Activated naive CD4-positive, alpha-beta T cell treated with anti-CD3 and anti-CD28 coated beads, Interleukin-2, amount 10 ng/mL, durations not matched to agents 7 days and 5 days (primary cell): ENCODE measurements around the gene TRNP1.

Experiments
- CTCF ChIA-PET: fragments of 350-600 bp; sonication (Branson Sonifier 250); formaldehyde crosslinking; loops from one replicate; lab custom pipeline; 2021; ENCODE audit warnings: antibody characterized with exemption; lab: Charles Lee
- DNase-seq: peaks from one replicate; pipeline ENCODE4 v3.0.0-alpha.2; 2020
- H3K27ac Mint-ChIP-seq: one replicate; pipeline ENCODE4 v1.8.0; 2021; ENCODE audit warnings: mild to moderate bottlenecking, moderate library complexity, mixed read lengths
- H3K27me3 Mint-ChIP-seq: one replicate; pipeline ENCODE4 v1.8.0; 2021; ENCODE audit warnings: mild to moderate bottlenecking, mixed read lengths
- H3K36me3 Mint-ChIP-seq: one replicate; pipeline ENCODE4 v1.8.0; 2021; ENCODE audit warnings: mixed read lengths
- H3K4me1 Mint-ChIP-seq: one replicate; pipeline ENCODE4 v1.8.0; 2021; ENCODE audit warnings: mixed read lengths
- H3K4me3 Mint-ChIP-seq: one replicate; pipeline ENCODE4 v1.8.0; 2021; ENCODE audit warnings: mild to moderate bottlenecking, moderate library complexity, mixed read lengths
- H3K9me3 Mint-ChIP-seq: one replicate; pipeline ENCODE4 v1.8.0; 2021; ENCODE audit warnings: mixed read lengths

The TRNP1 gene

DNA sequence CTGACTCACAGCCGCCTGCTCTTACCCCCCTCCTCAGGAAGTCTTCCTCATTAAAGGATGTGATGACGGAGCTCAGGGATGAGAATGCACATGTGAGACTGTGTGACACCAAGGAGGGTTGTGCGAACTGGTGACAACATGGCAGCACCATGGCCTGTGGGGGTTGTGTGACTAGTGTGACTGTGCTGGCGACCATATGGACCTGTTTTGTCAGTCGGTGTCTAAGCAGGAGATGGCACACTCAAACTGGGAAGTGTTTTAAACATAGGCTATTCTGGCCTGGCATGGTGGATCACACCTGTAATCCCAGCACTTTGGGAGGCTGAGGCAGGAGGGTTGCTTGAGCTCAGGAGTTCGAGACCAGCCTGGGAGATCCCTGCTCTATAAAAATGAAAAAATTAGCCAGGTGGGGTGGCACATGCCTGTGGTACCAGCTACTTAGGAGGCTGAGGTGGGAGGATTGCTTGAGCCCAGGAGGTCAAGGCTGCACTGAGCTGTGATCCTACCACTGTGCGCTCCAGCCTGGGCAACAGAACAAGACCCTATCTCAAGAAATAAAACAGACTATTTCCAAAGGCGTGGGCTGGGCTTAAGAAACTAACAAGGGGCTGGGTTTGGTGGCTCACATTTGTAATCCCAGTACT is 7.4 kb downstream of the TRNP1 start:
- no peak overlapping the region for H3K27ac Mint-ChIP-seq
- CTCF ChIA-PET = interaction anchor here (1.9 kb wide), 1 partner anchor 43 kb away, joined by 6 read pairs; no protein-coding TSS in a partner anchor
- H3K9me3 Mint-ChIP-seq = no peaks in the 10 kb centered on the region
- H3K4me3 Mint-ChIP-seq = no peak overlapping the region
- no peaks in the 10 kb centered on the region for H3K36me3 Mint-ChIP-seq
- no peak for DNase-seq
- H3K27me3 Mint-ChIP-seq = peaks cover 80% of the 10 kb centered on the region
- H3K4me1 Mint-ChIP-seq = peaks cover 6% of the 10 kb centered on the region

DNA sequence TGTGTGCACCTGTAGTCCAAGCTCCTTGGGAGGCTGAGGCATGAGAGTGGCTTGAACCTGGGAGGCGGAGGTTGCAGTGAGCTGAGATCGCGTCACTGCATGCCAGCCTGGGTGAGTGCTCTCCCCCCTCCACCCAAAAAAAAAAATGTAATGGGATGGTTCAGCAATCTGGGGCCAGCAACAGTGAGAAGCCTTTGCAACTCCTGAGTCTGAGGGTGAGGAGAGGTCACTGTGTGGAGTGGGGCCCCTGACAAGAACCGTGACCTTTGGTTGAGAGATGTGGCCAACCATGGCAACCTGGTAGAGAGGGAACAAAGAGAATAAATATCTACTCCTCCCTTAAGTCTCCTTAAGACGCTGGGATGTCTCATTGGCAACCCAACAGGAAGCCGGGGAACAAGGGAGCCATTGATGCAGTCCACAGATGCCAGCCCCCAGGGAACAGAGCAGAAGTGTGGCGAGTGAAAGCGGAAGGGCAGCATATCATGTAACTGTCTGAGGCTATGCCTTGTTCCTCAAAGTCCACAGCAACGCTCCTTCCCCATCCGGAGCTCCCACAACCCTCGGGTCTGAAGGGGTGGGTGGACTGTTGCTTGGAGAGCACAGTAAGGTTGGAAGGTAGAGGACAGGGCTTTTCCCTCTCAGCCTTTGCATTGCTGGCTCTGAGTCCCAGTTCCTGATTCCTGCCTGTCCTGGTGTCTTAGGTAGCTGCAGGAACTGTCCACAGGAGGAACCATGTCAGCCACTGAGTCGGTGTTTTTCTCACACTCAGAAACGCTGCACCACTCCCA is 8.3 kb downstream of the TRNP1 start:
- H3K4me3 Mint-ChIP-seq = no peak overlapping the region

DNA sequence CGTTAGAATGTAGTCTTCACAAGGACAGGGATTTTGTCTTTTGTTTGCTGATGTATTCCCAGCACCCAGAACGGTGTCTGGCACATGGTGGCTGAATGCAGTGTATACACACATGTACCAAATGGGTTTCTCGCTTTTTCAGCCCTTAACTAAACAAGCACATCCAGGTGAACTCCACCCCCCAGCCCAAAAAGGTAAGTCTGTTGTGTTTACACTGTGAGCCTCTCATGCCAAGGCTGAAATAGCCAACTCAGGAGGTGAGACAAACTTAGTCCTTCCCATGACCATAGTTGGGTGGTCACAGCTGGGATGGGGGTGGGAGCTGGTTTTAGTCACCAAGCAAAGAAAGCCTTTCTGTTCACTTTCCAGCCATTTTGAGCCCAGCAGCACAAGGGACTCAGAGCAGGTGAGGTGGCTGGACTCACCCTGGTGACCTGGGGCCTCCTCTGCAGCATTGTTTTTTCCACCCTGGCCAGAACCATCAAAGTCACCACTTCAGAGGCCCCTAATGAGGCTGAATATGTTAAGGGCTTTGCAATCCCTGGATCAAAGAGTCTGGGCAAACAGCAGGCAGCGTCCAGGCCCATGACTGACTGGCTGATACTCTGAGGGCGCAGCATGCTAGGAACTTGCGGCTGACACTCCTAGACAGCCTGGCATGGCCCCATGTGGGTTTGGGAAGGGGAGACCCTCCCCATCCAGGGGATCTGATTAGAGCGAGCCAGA is 10.4 kb downstream of the TRNP1 start:
- Mint-ChIP-seq H3K4me3 (no peak overlapping the region), H3K27ac (no peak overlapping the region), H3K9me3 (no peaks in the 10 kb centered on the region), H3K36me3 (no peaks in the 10 kb centered on the region), H3K27me3 (peaks cover 66% of the 10 kb centered on the region), H3K4me1 (no peaks in the 10 kb centered on the region)
- DNase-seq = no peak
- CTCF ChIA-PET = interaction anchor here (1.0 kb wide), 1 partner anchor 9 kb away, joined by 3 read pairs; no protein-coding TSS in a partner anchor

More for the DNA sequence above, 8.3 kb downstream of the TRNP1 start:
- H3K9me3 Mint-ChIP-seq = no peaks in the 10 kb centered on the region
- H3K27ac Mint-ChIP-seq = no peak overlapping the region
- CTCF ChIA-PET = interaction anchor here (0.9 to 1.9 kb wide), 2 partner anchors 42 to 1090 kb away, joined by 3 to 6 read pairs; no protein-coding TSS in a partner anchor
- H3K27me3 Mint-ChIP-seq = peaks cover 78% of the 10 kb centered on the region
- peaks cover 6% of the 10 kb centered on the region for H3K4me1 Mint-ChIP-seq
- DNase-seq = no peak
- no peaks in the 10 kb centered on the region for H3K36me3 Mint-ChIP-seq

GRCh38 chr1:27004471-27005165 is 11.1 kb downstream of the TRNP1 start:
- Mint-ChIP-seq H3K27ac (no peak overlapping the region), H3K36me3 (no peaks in the 10 kb centered on the region), H3K4me3 (no peak overlapping the region), H3K4me1 (no peaks in the 10 kb centered on the region), H3K9me3 (no peaks in the 10 kb centered on the region), H3K27me3 (peaks cover 66% of the 10 kb centered on the region)
- DNase-seq = no peak
- CTCF ChIA-PET = interaction anchor here (1.0 kb wide), 1 partner anchor 10 kb away, joined by 3 read pairs; no protein-coding TSS in a partner anchor

GRCh38 chr1:27005166-27005530 is 11.7 kb downstream of the TRNP1 start:
- H3K27ac Mint-ChIP-seq = no peak overlapping the region
- H3K27me3 Mint-ChIP-seq = peaks cover 66% of the 10 kb centered on the region
- CTCF ChIA-PET = no interaction called here
- H3K4me1 Mint-ChIP-seq = no peaks in the 10 kb centered on the region
- H3K36me3 Mint-ChIP-seq = no peaks in the 10 kb centered on the region
- DNase-seq = no peak
- no peak overlapping the region for H3K4me3 Mint-ChIP-seq
- H3K9me3 Mint-ChIP-seq = no peaks in the 10 kb centered on the region

DNA sequence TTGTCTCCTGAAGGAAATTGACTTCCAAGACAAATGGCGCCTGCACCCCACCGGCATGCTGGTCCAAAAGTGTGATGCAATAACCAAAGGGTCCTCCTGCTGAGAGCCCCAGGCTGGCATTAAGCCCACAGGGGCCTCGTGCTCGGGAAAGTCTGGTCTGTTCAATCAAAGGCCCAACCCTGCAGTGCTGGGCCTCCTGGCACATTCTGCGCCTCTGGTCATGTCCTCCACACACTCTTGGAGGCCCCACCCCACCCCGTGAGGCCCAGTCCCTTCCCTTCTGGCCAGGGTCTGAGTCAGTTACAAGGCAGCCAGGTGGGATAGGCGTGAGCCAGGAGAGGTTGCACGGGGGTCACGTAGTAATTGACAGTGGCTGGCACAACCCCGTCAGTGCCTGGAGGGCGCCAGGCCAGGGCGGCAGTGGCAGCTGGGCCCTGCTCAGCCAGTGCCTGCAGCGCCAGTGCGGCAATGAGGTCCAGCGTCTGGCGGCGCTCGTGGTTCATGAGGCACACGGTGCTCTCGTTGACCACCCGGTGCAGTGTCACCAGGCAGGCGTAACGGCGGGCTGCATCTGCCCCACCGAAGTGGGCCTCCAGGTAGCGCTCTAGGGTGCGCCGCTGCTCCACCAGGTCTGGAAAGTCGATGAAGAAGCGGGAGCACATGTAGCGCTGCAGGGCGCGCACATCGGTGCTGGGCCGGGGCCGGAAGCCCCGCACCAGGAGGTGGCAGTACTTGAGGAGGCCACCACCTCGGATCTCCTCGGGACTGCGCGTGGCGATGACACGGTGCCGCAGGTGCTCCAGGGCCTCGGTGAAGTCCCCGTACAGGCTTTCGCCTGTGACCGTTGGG is 12.4 kb downstream of the TRNP1 start:
- H3K27me3 Mint-ChIP-seq = peaks cover 66% of the 10 kb centered on the region
- H3K4me1 Mint-ChIP-seq = no peaks in the 10 kb centered on the region
- no peaks in the 10 kb centered on the region for H3K9me3 Mint-ChIP-seq
- no peak for DNase-seq
- no peak overlapping the region for H3K4me3 Mint-ChIP-seq
- H3K27ac Mint-ChIP-seq = no peak overlapping the region
- CTCF ChIA-PET = no interaction called here
- no peaks in the 10 kb centered on the region for H3K36me3 Mint-ChIP-seq

DNA sequence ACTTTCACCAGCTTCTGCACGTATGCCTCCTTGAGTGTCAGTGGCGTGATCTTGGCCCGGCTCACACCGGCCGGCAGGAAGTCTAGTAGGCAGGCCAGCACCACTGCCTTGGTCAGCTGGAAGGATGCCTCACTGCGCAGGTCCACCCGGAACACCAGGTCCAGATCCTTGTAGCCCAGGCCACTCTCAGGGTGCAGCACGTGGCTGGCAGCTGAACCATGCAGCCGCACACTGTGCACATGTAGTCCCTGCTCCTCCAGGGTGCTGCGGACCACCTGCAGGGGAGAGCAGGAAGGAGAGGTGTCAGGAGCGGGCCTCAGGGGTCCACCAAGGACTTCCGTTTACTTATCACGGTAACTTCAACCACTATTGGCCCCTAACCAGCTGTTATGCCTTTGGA is 13.2 kb downstream of the TRNP1 start:
- H3K27me3 Mint-ChIP-seq = peaks cover 66% of the 10 kb centered on the region
- CTCF ChIA-PET = no interaction called here
- H3K36me3 Mint-ChIP-seq = no peaks in the 10 kb centered on the region
- H3K4me1 Mint-ChIP-seq = no peaks in the 10 kb centered on the region
- no peaks in the 10 kb centered on the region for H3K9me3 Mint-ChIP-seq
- no peak for DNase-seq
- no peak overlapping the region for H3K27ac Mint-ChIP-seq
- no peak overlapping the region for H3K4me3 Mint-ChIP-seq

DNA sequence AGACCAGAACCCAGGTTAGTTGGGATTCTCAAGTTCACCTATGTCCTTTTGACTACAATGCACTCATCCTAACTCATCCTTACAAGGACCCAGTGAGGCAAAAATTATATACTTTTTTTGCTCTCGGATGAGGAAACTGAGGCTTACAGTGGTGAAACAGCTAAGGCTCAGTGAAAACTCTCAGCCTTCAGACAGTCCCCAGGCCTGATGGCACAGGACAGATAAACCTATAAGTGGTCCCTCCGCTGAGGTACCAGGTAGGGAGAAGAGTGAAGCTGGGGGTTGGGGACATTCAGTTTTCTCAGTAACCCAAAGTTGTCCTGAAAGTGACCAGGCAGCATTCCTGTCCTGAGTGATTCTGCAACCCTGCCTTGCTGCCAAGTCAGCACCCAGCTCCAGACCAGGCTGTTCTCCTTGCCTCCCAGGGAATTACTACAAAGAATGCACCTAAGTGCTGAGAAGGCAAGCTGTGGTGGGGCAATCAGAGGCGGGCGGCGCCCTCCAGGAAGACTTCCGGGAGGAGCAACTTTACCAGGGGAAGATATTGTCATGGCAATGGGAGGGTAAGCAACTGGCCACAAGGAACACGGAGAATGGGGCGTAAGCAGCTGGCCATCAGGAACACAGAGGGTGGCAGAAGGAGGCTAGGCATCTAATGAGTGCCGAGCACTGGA is 14.6 kb downstream of the TRNP1 start:
- CTCF ChIA-PET = interaction anchor here (0.6 to 3.6 kb wide), 5 partner anchors 10 to 864 kb away, joined by 3 to 21 read pairs (median 4); no protein-coding TSS in a partner anchor
- Mint-ChIP-seq H3K27ac (no peak overlapping the region), H3K27me3 (peaks cover 68% of the 10 kb centered on the region), H3K36me3 (no peaks in the 10 kb centered on the region), H3K4me1 (peaks cover 3% of the 10 kb centered on the region), H3K9me3 (no peaks in the 10 kb centered on the region), H3K4me3 (no peak overlapping the region)
- DNase-seq = no peak

DNA sequence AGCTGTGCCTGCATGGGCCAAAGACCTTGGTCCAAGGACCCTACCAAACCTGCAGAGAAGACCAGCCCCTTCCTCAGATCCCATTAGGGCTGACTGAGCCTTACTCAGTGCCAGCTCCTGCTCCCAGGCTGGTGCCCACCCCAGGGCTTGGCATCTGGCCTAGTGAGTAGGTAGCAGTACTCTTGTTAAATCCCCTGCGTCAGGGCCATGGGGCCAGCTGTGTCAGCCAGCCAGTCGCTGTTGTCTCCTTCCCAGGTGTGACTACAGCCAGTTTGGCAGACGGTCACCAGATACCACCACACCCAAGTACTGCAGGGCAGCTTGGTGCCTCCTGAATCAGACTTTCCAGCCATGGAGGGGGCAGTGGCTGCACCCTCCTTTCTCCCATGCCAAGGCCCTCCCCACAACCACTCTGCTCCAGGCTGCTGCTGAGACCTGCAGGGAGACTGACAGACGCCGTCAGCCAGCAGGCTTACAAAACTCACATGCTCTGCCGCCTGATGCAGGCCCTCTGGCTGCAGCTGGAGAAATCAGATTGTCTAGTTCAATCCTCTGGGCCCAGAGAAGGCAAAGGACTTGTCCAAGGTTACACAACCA is 16.2 kb downstream of the TRNP1 start:
- peaks cover 71% of the 10 kb centered on the region for H3K27me3 Mint-ChIP-seq

GRCh38 chr1:27010226-27010994 is 16.9 kb downstream of the TRNP1 start:
- H3K4me1 Mint-ChIP-seq = peaks cover 4% of the 10 kb centered on the region
- DNase-seq = no peak
- no peaks in the 10 kb centered on the region for H3K36me3 Mint-ChIP-seq
- peaks cover 76% of the 10 kb centered on the region for H3K27me3 Mint-ChIP-seq
- H3K4me3 Mint-ChIP-seq = no peak overlapping the region
- H3K27ac Mint-ChIP-seq = no peak overlapping the region
- no peaks in the 10 kb centered on the region for H3K9me3 Mint-ChIP-seq
- CTCF ChIA-PET = interaction anchor here (1.1 to 3.6 kb wide), 2 partner anchors 15 to 41 kb away, joined by 3 to 21 read pairs; no protein-coding TSS in a partner anchor

More for the DNA sequence above, 16.2 kb downstream of the TRNP1 start:
- Mint-ChIP-seq H3K9me3 (no peaks in the 10 kb centered on the region), H3K36me3 (no peaks in the 10 kb centered on the region), H3K27ac (no peak overlapping the region), H3K4me3 (no peak overlapping the region), H3K4me1 (peaks cover 4% of the 10 kb centered on the region)
- DNase-seq = no peak
- CTCF ChIA-PET = interaction anchor here (1.1 to 3.6 kb wide), 5 partner anchors 11 to 40 kb away, joined by 3 to 21 read pairs (median 4); no protein-coding TSS in a partner anchor

DNA sequence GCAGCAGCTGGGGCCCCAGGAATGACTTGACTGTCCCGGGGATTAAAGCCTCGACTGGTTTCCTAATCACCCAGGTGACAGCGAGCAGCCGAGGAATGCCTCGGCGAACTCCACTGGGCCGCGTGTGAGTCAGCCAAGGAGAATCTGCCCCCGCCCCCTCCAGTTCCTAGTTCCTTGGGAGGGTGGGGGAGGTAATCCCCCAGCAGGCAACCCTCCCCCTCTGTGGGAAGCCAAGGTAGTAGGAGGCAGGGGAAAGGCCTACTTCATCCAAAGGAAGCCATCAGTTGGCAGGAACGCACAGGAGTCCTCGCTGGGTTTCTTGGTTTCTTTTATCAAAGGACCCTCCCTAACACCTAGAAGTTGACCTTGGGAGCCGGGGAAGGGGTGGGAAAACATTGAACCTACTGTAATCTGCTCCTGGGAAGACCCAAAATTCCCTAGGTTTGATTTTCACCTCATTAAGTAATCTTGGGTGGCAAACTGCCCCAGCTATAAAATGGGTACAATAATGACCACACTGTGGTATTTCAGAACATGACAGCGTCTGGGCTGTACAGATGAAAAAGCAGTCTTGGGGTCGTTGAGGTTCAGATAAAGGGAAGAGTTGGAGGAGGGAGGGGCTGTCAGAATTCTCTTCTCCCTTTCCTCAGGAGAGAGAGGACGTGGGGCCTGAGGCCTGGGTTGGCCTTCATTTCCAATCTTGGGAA is 17.7 kb downstream of the TRNP1 start:
- Mint-ChIP-seq H3K9me3 (no peaks in the 10 kb centered on the region), H3K27me3 (peaks cover 82% of the 10 kb centered on the region), H3K27ac (no peak overlapping the region), H3K4me3 (no peak overlapping the region), H3K4me1 (peaks cover 4% of the 10 kb centered on the region), H3K36me3 (no peaks in the 10 kb centered on the region)
- no peak for DNase-seq
- CTCF ChIA-PET = interaction anchor here (1.1 to 2.1 kb wide), 2 partner anchors 14 to 42 kb away, joined by 3 to 6 read pairs; no protein-coding TSS in a partner anchor
